Esophagus (tissue), 2 donors: ENCODE measurements around the gene SIGLEC5. TPM values are rescaled to one million over a fixed set of nuclear protein-coding genes. Genes with fewer than 3 reads are reported as not detected.
"Not testable (repeated sequence)": the region's sequence is repeated elsewhere in the genome, so short reads cannot be mapped to it uniquely, and the experiment has no call there.

ENCODE experiments used
- H3K27ac ChIP-seq, 2 donors: one replicate each; pipeline ENCODE4 v1.5.1; 2013; ENCODE audit warnings: low read depth in 2 of 2, mild to moderate bottlenecking in 2 of 2, inconsistent platforms in 1 of 2, low read length in 1 of 2, moderate library complexity in 1 of 2
- H3K27me3 ChIP-seq, 2 donors: one replicate each; pipeline ENCODE4 v1.6.1; 2013; ENCODE audit warnings: low read length in 2 of 2, control low read depth in 1 of 2, mild to moderate bottlenecking in 1 of 2; ENCODE audit not compliant: insufficient read depth in 2 of 2, control insufficient read depth in 1 of 2
- H3K36me3 ChIP-seq, 2 donors: one replicate each; pipeline ENCODE4 v1.6.1; 2013; ENCODE audit warnings: low read length in 1 of 2; ENCODE audit not compliant: control insufficient read depth in 2 of 2, insufficient read depth in 2 of 2
- H3K4me1 ChIP-seq, 2 donors: one replicate each; pipeline ENCODE4 v1.6.1; 2013; ENCODE audit warnings: low read length in 1 of 2; ENCODE audit not compliant: control insufficient read depth in 2 of 2, insufficient read depth in 2 of 2
- H3K4me3 ChIP-seq, 2 donors: one replicate each; pipeline ENCODE4 v1.5.1; 2013; ENCODE audit warnings: low read length in 2 of 2, mild to moderate bottlenecking in 2 of 2, low read depth in 1 of 2, moderate library complexity in 1 of 2
- H3K9me3 ChIP-seq, 2 donors: one replicate each; pipeline ENCODE4 v1.6.1; 2013; ENCODE audit warnings: mild to moderate bottlenecking in 2 of 2, low read depth in 1 of 2, low read length in 1 of 2, moderate library complexity in 1 of 2; ENCODE audit not compliant: control insufficient read depth in 2 of 2, insufficient read depth in 1 of 2
- WGBS, 2 donors: extraction: QIAGEN DNeasy Blood & Tissue Kit; methylation state at CpG; one replicate each; pipeline ENCODE4 v1.1.7; 2013; 5-methylcytosine and 5-hydroxymethylcytosine counted together
- polyA plus RNA-seq, 2 donors: library from polyadenylated mRNA; stranded (reverse); fragments of 200-250 nt; gene quantifications; one replicate each; pipeline ENCODE4 v1.2.3, GENCODE V29; 2013
- donor health status: healthy with polysubstance abuse.
- donor health status: Bipolar disorder and iron deficiency.

SIGLEC5 gene
- not detected for polyA plus RNA-seq

- H3K4me1 ChIP-seq, H3K27ac ChIP-seq, H3K9me3 ChIP-seq, H3K36me3 ChIP-seq, H3K27me3 ChIP-seq, H3K4me3 ChIP-seq: not testable (repeated sequence)
- 61 to 64% methylated on average over 9 to 10 of the region's 13 CpGs for whole genome bisulfite sequencing, 2 donors
Measured at GRCh38 chr19:51630315-51630714, at the start of gene SIGLEC5. Gene SIGLEC5 (minus strand): TSS chr19:51630401. CDS start chr19:51630335, 66 bp downstream.

GRCh38 chr19:51676566-51677083 lies 46.4 kb upstream of the SIGLEC5 start:
- H3K4me3 ChIP-seq = no peak overlapping the region
- no peak overlapping the region for H3K27ac ChIP-seq
- H3K36me3 ChIP-seq = no peaks in the 10 kb centered on the region
- WGBS, 2 donors = 67 to 75% methylated on average over 11 of the region's 11 CpGs
- H3K9me3 ChIP-seq = no peaks in the 10 kb centered on the region
- no peaks in the 10 kb centered on the region for H3K27me3 ChIP-seq
- no peaks in the 10 kb centered on the region for H3K4me1 ChIP-seq

- not testable (repeated sequence) for H3K4me1 ChIP-seq, H3K27me3 ChIP-seq, H3K27ac ChIP-seq, H3K9me3 ChIP-seq, H3K36me3 ChIP-seq, H3K4me3 ChIP-seq
- 59 to 68% methylated on average over 7 of the region's 7 CpGs for WGBS, 2 donors
Measured at GRCh38 chr19:51675911-51676565, 45.8 kb upstream of the SIGLEC5 start.

- no peaks in the 10 kb centered on the region for H3K36me3 ChIP-seq
- WGBS, 2 donors = 78 to 91% methylated on average over 3 of the region's 3 CpGs
- peaks cover 2 to 3% of the 10 kb centered on the region in 2 donors for H3K27me3 ChIP-seq
- peaks cover 0 to 2% of the 10 kb centered on the region in 2 donors for H3K9me3 ChIP-seq
- no peak overlapping the region for H3K4me3 ChIP-seq
- H3K4me1 ChIP-seq = no peaks in the 10 kb centered on the region
- H3K27ac ChIP-seq = no peak overlapping the region
Measured at GRCh38 chr19:51668216-51668615, 38.0 kb upstream of the SIGLEC5 start.

GRCh38 chr19:51664997-51665396 lies 34.8 kb upstream of the SIGLEC5 start:
- WGBS, 2 donors = 55 to 61% methylated on average over 3 of the region's 3 CpGs
- H3K4me1 ChIP-seq = no peaks in the 10 kb centered on the region
- H3K27me3 ChIP-seq = peaks cover 2 to 3% of the 10 kb centered on the region in 2 donors
- no peak overlapping the region for H3K4me3 ChIP-seq
- H3K36me3 ChIP-seq = no peaks in the 10 kb centered on the region
- no peak overlapping the region for H3K27ac ChIP-seq
- peaks cover 0 to 2% of the 10 kb centered on the region in 2 donors for H3K9me3 ChIP-seq

GRCh38 chr19:51664131-51664530 lies 33.9 kb upstream of the SIGLEC5 start:
- Histone ChIP-seq H3K4me3 (no peak overlapping the region), H3K4me1 (no peaks in the 10 kb centered on the region), H3K36me3 (no peaks in the 10 kb centered on the region), H3K27ac (no peak overlapping the region), H3K27me3 (peaks cover 2 to 3% of the 10 kb centered on the region in 2 donors), H3K9me3 (peaks cover 0 to 2% of the 10 kb centered on the region in 2 donors)
- WGBS, 2 donors = 28 to 30% methylated on average over 1 of the region's 1 CpG

- Histone ChIP-seq H3K36me3 (no peaks in the 10 kb centered on the region), H3K27ac (no peak overlapping the region), H3K9me3 (peaks cover 0 to 2% of the 10 kb centered on the region in 2 donors), H3K4me1 (no peaks in the 10 kb centered on the region), H3K4me3 (no peak overlapping the region), H3K27me3 (peaks cover 2 to 3% of the 10 kb centered on the region in 2 donors)
- 59 to 61% methylated on average over 3 of the region's 3 CpGs for WGBS, 2 donors
Measured at GRCh38 chr19:51663650-51664049, 33.4 kb upstream of the SIGLEC5 start.

- H3K9me3 ChIP-seq = peaks cover 0 to 2% of the 10 kb centered on the region in 2 donors
- 14 to 16% methylated on average over 7 to 10 of the region's 10 CpGs for WGBS, 2 donors
- H3K27me3 ChIP-seq = peaks cover 2 to 3% of the 10 kb centered on the region in 2 donors
- no peaks in the 10 kb centered on the region for H3K36me3 ChIP-seq
- H3K4me3 ChIP-seq = no peak overlapping the region
- no peak overlapping the region for H3K27ac ChIP-seq
- H3K4me1 ChIP-seq = no peaks in the 10 kb centered on the region
Measured at GRCh38 chr19:51660975-51661600, 30.9 kb upstream of the SIGLEC5 start.

- 52 to 61% methylated on average over 4 of the region's 4 CpGs for WGBS, 2 donors
- no peaks in the 10 kb centered on the region for H3K27me3 ChIP-seq
- H3K4me1 ChIP-seq = no peaks in the 10 kb centered on the region
- no peak overlapping the region for H3K4me3 ChIP-seq
- no peak overlapping the region for H3K27ac ChIP-seq
- H3K9me3 ChIP-seq = no peaks in the 10 kb centered on the region
- no peaks in the 10 kb centered on the region for H3K36me3 ChIP-seq
Measured at GRCh38 chr19:51654783-51655182, 24.6 kb upstream of the SIGLEC5 start.

- Histone ChIP-seq H3K27me3 (no peaks in the 10 kb centered on the region), H3K4me1 (no peaks in the 10 kb centered on the region), H3K4me3 (no peak overlapping the region), H3K9me3 (no peaks in the 10 kb centered on the region), H3K36me3 (no peaks in the 10 kb centered on the region), H3K27ac (no peak overlapping the region)
- 51 to 59% methylated on average over 2 of the region's 2 CpGs for WGBS, 2 donors
Measured at GRCh38 chr19:51653162-51653561, 23.0 kb upstream of the SIGLEC5 start.
